ENCODE data around the gene VIPR2.

VIPR2 gene

DNA sequence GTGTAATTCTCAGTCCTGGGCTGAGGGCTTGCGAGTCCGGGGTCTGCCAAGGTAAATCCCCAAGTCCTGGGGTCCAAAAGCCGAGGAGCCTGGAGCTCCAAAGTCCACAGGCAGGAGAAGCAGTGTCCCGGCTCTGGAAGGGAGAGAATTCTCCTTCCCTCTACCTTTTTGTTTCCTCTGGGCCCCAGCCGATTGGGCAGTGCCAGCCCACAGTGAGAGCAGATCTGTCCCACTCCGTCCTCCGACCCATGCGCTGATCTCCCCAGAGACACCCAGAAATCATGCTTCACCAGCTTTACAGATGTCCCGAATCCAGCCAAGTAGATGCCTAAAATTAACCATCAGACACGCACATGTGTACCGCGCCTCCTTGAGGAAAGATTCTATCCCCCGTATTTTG, 8.1 kb upstream of the VIPR2 start:
- no peak for DNase-seq (ENCODE audit: low read depth)
- TF ChIP-seq, protein P1, sequence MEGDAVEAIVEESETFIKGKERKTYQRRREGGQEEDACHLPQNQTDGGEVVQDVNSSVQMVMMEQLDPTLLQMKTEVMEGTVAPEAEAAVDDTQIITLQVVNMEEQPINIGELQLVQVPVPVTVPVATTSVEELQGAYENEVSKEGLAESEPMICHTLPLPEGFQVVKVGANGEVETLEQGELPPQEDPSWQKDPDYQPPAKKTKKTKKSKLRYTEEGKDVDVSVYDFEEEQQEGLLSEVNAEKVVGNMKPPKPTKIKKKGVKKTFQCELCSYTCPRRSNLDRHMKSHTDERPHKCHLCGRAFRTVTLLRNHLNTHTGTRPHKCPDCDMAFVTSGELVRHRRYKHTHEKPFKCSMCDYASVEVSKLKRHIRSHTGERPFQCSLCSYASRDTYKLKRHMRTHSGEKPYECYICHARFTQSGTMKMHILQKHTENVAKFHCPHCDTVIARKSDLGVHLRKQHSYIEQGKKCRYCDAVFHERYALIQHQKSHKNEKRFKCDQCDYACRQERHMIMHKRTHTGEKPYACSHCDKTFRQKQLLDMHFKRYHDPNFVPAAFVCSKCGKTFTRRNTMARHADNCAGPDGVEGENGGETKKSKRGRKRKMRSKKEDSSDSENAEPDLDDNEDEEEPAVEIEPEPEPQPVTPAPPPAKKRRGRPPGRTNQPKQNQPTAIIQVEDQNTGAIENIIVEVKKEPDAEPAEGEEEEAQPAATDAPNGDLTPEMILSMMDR (IDR thresholded peaks at IDR 0.05; ENCODE audit: low read length, missing control alignments): no peak
- no peak overlapping the region for H3K4me3 ChIP-seq (replicated peaks; ENCODE audit: low read depth, low read length)

GRCh38 chr7:159151231-159151630, 6.6 kb upstream of the VIPR2 start:
- TF ChIP-seq, protein P1 (IDR thresholded peaks at IDR 0.05; ENCODE audit: low read length, missing control alignments): no peak
- no peak overlapping the region for H3K4me3 ChIP-seq (replicated peaks; ENCODE audit: low read depth, low read length)
- DNase-seq (ENCODE audit: low read depth): no peak

GRCh38 chr7:159149488-159149887, 4.8 kb upstream of the VIPR2 start:
- TF ChIP-seq, protein P1 (IDR thresholded peaks at IDR 0.05; ENCODE audit: low read length, missing control alignments): no peak
- DNase-seq (ENCODE audit: low read depth): no peak
- no peak overlapping the region for H3K4me3 ChIP-seq (replicated peaks; ENCODE audit: low read depth, low read length)

DNA sequence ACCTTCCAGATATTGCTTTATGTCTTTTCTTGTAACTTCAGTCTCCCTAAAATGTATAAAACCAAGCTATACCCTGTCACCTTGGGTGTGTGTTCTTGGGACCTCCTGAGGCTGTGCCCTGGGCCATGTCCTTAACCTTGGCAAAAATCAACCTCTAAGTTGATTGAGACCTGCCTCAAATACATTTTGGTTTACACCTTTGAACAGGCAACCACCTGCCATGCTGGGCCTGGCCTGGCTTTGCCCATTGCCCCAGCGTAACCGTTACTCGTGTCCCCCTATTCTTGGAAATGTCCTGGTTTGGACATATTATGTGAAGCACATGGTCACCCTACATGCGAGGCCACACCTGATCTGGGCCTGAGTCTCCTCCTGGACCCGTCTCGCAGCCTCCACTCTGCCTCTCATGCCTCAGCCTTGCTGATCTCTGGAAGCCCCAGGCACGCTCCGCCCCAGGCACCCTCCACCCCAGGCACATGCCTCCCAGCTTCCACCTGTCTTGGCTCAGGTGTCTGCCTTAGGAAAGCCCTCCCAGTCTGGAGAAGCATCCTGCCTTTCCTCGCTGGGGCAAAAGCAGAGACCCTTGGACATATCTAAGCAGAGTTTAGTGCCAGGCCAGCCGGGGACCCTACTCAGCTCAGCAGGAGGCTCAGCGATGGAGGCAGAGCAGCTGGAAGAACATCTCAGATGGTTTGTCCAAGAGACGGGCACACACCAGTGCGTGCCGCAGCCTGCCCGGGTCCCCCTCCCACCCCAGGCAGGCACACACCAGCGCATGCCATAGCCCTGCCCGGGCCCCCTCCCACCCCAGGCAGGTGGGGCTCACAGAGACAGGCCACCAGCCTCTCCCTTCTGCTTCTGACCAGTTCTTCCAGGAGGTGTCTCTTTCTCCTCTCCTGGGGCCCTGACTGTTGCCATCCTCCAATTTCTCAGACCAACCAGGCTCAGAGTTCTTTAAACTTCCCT, 4.0 kb upstream of the VIPR2 start:
- H3K4me3 ChIP-seq (replicated peaks; ENCODE audit: low read depth, low read length): no peak overlapping the region
- DNase-seq (ENCODE audit: low read depth): no peak
- TF ChIP-seq, protein P1 (IDR thresholded peaks at IDR 0.05; ENCODE audit: low read length, missing control alignments): no peak

DNA sequence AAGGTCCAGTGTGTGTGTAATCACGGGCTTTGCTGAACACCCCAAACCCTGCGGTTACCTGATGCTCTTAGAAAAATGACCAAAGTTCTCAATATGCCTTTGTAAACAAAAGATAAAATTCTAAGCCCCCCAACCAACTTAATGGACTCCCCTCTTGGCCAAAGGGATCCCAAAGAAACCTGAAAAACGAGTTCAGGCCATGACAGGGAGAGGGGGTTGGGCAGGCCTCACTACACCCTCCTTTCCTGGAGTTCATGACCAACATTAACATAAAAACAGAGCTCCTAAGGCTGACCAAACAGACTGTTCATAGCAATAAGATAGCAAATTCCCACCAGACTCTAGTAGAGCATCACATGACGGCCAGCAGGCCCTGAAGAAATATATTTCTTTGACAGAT, 3.0 kb upstream of the VIPR2 start:
- no peak for DNase-seq (ENCODE audit: low read depth)
- TF ChIP-seq, protein P1 (IDR thresholded peaks at IDR 0.05; ENCODE audit: low read length, missing control alignments): no peak
- H3K4me3 ChIP-seq (replicated peaks; ENCODE audit: low read depth, low read length): no peak overlapping the region

DNA sequence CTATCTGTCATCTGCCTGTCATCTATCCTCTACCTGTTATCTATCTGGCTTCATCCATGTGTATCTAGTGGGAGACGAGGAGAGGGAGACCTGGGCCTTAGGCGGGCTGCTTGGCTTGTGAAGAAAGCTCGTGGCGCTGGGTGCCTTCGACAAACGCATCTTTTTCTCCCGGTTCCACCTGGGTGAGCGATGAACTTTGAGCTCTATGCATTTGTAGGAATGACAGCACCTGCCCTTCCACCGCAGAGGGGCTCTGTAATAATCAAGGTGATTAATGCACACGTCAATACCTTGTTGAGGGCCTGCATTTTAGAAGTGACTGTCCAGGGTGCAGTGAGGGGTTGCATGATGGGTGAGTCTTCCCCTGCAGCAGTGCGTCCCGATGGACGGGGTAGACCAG, 2.6 kb upstream of the VIPR2 start:
- TF ChIP-seq, protein P1 (IDR thresholded peaks at IDR 0.05; ENCODE audit: low read length, missing control alignments): no peak
- H3K4me3 ChIP-seq (replicated peaks; ENCODE audit: low read depth, low read length): no peak overlapping the region

More for the DNA sequence above, 2.6 kb upstream of the VIPR2 start:
- DNase-seq (ENCODE audit: low read depth): no peak

Measured in fibroblast of pulmonary artery (primary cell).